Bone marrow (tissue), 2 donors: ENCODE results near the gene TCAF1.

ENCODE experiments used
- DNase-seq, 2 donors: peaks; one replicate each; lab custom pipeline; 2025; lab: John Stamatoyannopoulos, UW

Gene TCAF1, protein sequence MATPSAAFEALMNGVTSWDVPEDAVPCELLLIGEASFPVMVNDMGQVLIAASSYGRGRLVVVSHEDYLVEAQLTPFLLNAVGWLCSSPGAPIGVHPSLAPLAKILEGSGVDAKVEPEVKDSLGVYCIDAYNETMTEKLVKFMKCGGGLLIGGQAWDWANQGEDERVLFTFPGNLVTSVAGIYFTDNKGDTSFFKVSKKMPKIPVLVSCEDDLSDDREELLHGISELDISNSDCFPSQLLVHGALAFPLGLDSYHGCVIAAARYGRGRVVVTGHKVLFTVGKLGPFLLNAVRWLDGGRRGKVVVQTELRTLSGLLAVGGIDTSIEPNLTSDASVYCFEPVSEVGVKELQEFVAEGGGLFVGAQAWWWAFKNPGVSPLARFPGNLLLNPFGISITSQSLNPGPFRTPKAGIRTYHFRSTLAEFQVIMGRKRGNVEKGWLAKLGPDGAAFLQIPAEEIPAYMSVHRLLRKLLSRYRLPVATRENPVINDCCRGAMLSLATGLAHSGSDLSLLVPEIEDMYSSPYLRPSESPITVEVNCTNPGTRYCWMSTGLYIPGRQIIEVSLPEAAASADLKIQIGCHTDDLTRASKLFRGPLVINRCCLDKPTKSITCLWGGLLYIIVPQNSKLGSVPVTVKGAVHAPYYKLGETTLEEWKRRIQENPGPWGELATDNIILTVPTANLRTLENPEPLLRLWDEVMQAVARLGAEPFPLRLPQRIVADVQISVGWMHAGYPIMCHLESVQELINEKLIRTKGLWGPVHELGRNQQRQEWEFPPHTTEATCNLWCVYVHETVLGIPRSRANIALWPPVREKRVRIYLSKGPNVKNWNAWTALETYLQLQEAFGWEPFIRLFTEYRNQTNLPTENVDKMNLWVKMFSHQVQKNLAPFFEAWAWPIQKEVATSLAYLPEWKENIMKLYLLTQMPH

DNA sequence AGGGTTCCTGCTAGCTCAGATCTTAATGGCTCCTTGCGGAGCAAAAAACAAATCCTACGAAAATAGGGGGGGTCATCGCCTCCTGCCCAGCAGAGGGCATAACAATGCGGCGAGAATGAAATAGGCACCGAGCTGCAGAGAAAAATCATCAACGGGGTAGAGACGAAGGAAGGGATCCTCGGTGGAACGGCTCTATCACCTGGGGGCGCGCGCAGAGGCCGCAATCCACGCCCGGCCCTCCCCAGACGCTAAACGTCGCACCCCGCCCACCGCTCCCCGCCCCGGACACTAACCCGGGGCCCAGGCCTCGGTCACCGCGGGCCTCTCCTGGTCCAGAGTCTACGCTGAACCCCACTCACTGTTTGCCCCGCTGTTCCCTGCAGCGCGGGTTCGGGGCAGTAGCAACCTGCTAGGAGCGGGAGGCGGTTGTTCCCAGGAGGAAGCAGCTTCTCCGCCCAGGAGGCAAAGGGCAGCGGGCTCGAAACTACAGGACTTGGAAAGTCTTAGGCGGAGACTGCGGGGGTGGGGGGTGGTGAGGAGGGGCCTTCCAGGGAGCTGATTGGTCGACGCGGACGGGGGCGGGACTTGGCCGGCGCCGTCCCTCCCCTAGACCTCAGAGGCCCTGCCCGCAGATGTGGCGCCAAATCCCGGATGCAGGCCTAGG lies at the start of gene TCAF1:
TCAF1 (minus strand) TSS at position 509 of the 664 bp plus-strand sequence. CDS start 25,568 bp downstream, outside the sequence.
- DNase-seq = peak; percentile 88 to 95

GRCh38 chr7:143948733-143949132 lies 46.8 kb upstream of the TCAF1 start:
- DNase-seq = no peak

GRCh38 chr7:143947111-143947510 lies 45.1 kb upstream of the TCAF1 start:
- DNase-seq = no peak

DNA sequence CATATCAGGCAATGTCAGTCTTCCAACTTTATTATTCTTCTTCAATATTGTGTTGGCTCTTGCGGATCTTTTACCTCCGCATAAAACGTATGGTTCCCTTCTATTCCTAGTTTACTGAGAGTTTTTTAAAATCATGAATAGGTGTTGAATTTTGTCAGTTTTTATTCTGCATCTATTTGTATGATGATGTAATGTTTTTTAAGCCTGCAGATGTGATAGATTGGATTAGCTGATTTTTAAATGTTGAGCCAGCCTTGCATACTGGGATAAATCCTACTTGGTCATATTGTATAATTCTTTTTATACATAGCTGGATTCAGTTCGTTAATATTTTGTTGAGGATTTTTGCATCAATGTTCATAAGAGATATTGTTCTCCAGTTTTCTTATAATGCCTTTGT lies 43.4 kb upstream of the TCAF1 start:
- no peak for DNase-seq

- no peak for DNase-seq
These were observed 36.6 kb upstream of the TCAF1 start for GRCh38 chr7:143938379-143939243.

GRCh38 chr7:143936087-143937009 lies 34.4 kb upstream of the TCAF1 start:
- DNase-seq = no peak

DNA sequence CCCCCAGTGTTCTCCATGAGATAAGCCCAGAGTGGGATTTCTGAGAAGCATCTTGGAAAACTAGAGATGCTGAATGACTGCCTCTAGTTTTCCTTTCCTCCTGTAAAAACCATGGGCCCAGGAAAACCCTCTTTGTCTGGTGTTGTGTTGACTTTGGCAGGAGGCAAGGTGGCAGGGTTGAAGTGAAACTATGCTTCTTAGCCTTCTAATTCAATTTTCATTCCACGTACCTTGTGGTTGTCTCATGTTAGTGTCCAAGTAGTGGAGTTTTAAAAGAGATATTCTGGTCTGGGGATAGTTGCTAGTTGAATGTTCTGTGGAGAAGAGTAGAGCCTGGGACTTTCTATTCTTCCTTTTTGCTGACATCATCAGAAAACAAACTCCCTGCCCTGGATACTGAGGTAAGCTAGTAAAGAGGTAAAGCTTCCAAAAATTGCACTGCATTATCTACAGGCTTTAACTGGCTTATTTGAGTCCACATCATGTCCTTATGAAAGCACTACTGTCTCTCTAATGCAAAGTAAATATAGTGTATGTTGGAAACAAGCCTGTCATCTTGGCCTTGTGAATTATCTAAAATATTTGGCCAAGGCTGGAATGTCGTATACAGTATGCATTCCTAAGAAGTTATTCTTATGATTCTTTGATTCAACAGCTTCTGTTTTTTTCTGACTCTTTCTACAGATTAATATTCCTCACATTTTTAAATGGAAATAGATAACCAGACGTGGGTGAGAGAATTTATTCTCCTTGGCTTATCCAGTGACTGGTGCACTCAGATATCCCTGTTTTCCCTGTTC lies 32.8 kb upstream of the TCAF1 start, which contains the start of gene OR2F2:
OR2F2 (plus strand) TSS at position 708 of the 800 bp plus-strand sequence; CDS start at position 708, 0 bp downstream.
- no peak for DNase-seq

DNA sequence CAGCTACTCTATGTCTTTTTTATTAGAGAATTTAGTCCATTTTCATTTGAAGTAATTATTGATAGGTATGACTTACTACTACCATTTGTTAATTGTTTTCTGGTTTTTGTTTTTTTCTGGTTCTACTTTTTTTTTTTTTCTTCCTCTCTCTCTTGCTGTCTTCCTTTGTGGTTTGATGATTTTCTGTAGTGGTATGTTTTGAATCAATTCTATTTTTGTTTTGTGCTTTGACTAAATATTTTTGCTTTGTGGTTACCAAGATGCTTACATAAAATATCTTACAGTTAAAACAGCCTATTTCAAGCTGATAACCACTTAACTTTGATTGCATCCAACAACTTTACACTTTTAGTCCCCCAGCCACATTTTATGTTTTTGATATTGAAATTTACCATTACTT lies 29.8 kb upstream of the TCAF1 start:
- DNase-seq = no peak

- no peak for DNase-seq
These were observed 27.4 kb upstream of the TCAF1 start for GRCh38 chr7:143929224-143929920.

DNA sequence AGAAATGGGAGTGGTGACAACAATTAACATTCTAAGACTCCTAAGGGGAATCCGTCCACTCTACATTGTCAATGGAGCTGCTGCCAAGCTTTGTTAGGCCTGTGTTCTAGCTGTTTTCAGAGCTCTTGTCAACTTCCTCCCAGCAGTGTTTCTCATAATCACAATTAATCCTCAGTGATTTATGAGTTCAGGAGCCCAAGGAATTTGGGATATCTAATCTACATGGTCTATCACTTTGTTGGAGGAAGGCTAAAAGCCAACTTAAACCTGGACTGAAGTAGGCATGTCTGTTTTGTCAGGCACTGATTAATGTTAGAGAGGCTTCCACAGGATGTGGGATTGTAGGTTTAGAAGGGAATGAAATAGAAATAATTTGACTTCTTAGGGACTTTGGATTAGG lies 22.9 kb upstream of the TCAF1 start:
- DNase-seq = no peak

- DNase-seq = no peak
These were observed 13.1 kb upstream of the TCAF1 start for GRCh38 chr7:143914938-143915652.

DNA sequence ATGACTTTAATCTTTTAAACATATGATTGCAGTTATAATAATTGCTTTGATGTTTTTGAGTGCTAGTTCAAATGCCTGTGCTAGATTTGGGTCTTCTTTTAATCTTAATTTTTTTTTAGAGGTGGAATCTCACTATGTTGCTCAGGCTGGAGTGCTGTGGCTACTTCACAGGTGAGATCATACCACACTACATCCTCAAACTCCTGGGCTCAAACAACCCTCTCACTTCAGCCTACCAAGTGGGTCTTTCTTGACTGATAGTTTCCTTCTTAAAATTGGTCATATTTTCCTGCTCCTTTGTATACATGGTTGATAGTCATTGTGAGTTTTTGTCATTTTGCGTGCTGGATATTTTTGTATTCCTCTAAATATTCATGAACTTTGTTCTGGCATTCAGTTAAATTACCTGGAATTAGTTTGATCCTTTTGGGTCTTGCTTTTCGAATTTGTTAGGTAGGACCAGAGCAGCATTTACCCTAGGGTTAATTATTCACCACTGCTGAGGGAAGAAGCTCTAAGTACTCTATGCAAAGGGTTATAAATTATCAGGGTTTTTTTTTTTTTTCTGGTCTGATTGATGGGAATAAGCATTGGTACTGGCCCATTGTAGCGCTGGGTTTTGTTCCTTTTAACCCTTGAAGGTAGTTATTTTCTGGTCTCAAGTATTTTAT lies 12.1 kb upstream of the TCAF1 start:
- no peak for DNase-seq

- no peak for DNase-seq
These were observed 8.7 kb upstream of the TCAF1 start for GRCh38 chr7:143910473-143911248.

- no peak for DNase-seq
These were observed 7.9 kb upstream of the TCAF1 start for GRCh38 chr7:143909863-143910262.

GRCh38 chr7:143908120-143908519 lies 6.1 kb upstream of the TCAF1 start:
- no peak for DNase-seq

DNA sequence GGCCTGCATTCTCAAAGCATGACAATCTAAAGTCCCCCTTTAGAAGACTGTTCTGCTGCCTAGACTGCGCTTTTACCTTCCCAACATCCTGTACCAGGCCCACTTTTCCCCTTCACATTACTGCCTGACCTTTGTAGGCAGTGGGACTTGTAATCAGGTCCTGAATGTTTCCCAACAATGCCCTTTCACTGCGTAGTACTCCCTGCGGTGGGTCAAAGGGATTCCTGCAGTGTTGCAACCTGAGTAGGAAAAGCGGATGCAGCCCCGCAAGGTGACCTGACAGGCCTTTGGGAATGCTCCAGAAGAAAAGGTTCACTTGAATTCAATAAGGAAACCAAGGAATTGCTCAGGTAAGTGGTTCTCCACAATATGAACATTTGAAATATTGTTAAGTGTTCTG lies 4.9 kb upstream of the TCAF1 start:
- no peak for DNase-seq

GRCh38 chr7:143906151-143906550 lies 4.2 kb upstream of the TCAF1 start:
- DNase-seq = no peak
